LNCAP (cell line): ENCODE data around the gene WDR41.

Experiments used
- TF ChIP-seq, protein P1 (sequence below): fragments of 450-650 bp; IDR thresholded peaks from 2 replicates; pipeline ENCODE4 v1.5.1; 2017; ENCODE audit warnings: mild to moderate bottlenecking

WDR41 gene

GRCh38 chr5:77491783-77492652 lies at the start of gene WDR41:
Gene WDR41 (minus strand): TSS chr5:77492316. CDS start chr5:77492220, 96 bp downstream.
- TF ChIP-seq, protein P1, sequence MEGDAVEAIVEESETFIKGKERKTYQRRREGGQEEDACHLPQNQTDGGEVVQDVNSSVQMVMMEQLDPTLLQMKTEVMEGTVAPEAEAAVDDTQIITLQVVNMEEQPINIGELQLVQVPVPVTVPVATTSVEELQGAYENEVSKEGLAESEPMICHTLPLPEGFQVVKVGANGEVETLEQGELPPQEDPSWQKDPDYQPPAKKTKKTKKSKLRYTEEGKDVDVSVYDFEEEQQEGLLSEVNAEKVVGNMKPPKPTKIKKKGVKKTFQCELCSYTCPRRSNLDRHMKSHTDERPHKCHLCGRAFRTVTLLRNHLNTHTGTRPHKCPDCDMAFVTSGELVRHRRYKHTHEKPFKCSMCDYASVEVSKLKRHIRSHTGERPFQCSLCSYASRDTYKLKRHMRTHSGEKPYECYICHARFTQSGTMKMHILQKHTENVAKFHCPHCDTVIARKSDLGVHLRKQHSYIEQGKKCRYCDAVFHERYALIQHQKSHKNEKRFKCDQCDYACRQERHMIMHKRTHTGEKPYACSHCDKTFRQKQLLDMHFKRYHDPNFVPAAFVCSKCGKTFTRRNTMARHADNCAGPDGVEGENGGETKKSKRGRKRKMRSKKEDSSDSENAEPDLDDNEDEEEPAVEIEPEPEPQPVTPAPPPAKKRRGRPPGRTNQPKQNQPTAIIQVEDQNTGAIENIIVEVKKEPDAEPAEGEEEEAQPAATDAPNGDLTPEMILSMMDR = peak; percentile 89

DNA sequence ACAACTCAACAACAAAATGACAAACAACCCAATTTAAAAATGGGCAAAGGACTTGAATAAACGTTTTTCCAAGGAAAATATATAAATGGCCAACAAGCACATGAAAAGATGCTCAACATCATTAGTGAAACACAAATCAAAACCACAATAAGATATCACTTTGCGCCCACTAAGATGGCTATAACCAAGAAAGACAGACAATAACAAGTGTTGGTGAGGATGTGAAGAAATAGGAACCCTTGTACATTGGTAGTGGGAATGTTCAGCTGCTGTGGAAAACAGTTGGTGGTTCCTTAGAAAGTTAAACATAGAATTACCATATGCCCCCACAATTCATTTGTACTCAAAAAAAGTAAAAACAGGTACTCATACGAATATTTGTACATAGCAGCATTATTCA lies 39.2 kb upstream of the WDR41 start:
- TF ChIP-seq, protein P1 = no peak

GRCh38 chr5:77518304-77518703 lies 26.2 kb upstream of the WDR41 start:
- TF ChIP-seq, protein P1 = peak; percentile 44

GRCh38 chr5:77514457-77514856 lies 22.3 kb upstream of the WDR41 start:
- TF ChIP-seq, protein P1 = no peak

GRCh38 chr5:77513321-77513720 lies 21.2 kb upstream of the WDR41 start:
- TF ChIP-seq, protein P1 = no peak

DNA sequence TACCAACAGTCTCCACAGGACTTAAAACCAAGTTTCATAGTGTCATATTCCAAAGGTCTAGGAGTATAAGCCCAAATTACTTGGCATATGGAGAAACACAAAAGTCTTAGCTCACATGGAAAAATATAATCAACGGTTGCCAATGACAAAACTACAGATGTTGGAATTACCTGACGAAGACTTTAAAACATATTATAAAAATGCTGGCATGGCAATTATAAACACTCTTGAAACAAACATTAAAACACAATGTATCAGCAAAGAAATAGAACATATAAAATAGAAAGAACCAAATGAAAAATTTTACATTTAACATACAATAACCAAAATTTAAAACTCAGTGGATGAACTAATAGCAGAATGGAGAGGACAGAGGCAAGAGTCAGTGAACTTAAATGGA lies 7.9 kb upstream of the WDR41 start:
- TF ChIP-seq, protein P1 = no peak

GRCh38 chr5:77499441-77499840 lies 7.3 kb upstream of the WDR41 start:
- TF ChIP-seq, protein P1 = no peak
